NCI-H774 (cell line): ENCODE data around the gene SH3PXD2A.
"Not testable (repeated sequence)": the region's sequence is repeated elsewhere in the genome, so short reads cannot be mapped to it uniquely, and the experiment has no call there.

ENCODE experiments used
- DNase-seq: peaks from one replicate; lab custom pipeline; 2025; lab: John Stamatoyannopoulos, UW

SH3PXD2A gene

DNA sequence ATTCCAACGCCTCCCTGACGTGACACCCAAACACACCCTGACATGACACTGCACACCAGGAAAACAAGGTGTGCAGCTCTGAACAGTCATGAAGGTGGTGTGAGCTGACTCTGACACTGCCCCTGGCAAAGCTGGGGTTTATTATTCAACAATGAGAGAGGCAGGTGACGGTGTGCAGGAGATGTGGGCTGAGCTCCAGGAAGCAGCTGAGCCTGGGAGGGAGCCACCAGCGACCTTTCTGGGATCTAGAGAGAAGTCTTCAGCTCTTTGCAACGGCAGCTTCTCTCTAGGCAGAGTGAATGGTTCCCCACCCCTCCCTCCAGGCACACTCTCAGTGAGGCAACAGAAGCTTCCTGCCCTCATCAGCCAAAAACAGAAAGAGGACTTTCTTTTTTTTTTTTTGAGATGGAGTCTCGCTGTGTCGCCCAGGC lies 65.6 kb downstream of the SH3PXD2A start:
- DNase-seq, result no peak

DNA sequence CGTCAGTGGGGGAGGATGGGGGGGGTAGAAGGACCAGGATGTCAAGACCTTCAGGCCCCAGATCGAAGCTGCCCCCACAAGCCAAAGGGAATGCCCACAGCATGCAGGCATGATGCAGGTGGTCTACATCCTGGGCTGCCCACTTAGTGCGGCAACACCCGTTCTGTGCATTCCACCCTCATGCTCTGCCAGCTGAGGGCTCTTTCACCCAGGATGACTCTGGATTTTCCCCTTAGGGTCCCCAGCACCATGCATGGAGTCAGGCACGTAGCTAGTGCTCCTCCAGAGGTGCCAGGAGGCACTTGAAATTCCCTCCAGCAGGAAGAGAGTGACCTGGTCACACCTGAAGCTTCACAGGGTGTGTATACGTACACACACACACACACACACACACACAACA lies 66.2 kb downstream of the SH3PXD2A start:
- no peak for DNase-seq

DNA sequence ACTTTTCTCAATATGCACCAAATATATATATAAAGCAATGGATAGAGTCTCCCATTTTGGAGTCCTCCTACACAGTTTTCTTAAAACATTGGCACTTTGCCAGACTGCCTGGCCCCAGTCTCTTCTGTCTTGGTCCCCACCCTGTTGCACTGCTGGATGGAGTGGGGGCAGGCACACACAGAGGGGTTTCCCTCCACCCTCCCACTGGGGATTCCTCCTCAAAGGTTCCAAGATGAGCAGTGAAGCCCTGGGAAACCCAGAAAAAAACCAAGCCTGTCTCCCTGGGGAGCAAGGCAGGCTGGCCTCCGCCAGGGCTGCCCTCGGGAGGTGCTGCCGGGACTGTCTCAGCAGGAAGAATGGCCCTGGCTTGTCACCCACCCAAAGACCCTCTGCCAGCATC lies 68.0 kb downstream of the SH3PXD2A start:
- no peak for DNase-seq

DNA sequence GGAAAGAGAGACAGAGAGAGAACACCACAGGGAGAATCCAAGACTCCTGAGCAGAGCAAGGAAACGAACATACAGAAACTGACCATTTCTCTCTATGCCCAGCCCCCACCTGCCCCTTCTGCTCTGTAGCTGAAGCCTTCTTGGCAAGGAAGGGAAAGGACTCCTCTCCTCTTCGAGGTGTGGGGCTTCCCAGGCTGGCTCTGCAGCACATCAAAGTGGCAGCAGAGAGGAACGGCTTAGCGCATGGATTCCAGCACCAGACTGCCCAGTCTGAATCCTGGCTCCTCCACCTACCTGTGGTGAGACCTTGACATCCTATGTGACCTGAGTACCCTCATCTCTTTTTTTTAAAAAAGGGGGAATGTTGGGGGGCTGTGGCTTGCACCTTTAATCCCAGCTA lies 69.4 kb downstream of the SH3PXD2A start:
- no peak for DNase-seq

DNA sequence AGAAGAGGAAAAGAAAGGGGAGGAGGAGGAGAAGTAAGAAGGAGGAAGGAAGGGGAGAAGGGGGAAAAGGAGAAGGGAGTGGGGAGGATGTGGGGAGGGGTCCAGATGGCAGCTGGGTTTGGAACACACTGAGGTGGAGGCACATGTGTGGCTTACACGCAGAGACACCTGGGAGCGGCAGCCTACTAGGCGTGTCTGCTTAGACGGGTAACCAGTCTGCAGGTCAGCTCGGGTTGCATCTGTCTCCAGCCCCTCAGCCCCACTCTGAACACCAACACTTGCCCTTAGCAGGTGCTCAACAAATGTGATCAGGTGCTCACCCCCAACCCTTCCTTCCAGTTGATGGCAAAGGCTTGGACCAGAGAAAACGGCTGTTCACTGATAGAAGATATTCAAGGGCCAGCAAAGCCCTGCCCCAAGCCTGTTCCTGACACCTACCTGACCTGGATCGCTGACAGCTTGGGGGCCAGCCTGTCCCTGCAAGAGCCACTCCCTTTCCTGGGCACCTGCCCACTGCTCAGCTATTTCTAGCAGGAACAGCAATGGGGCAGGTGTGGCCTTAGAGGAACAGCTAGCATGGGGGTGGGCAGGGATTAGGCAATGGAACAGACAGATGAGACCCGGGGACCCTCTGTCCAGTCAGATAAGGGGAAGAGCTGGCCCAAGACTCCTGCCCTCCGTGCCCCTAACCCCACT lies 70.5 kb downstream of the SH3PXD2A start:
- no peak for DNase-seq

DNA sequence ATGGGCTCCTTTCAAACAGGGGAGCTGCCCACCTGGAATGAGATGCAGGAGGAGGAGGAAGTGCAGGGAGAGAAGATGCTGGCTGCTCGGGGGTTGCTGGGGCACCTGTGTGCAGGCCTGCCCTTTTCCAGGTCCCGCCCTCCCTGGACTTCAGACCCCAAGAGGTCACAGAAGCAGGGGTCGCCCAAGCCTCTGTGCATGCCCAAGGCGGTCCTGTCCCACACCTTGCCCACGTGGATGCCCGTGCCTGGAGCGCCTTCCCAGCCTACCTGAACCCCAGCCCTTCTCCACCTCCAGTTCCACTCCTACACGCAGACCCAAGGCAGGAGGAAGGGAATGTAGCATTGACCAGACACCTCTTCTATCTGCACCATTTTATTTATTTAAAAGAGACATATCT lies 71.3 kb downstream of the SH3PXD2A start:
- DNase-seq, result no peak

GRCh38 chr10:103783681-103784080 lies 71.7 kb downstream of the SH3PXD2A start:
- no peak for DNase-seq

DNA sequence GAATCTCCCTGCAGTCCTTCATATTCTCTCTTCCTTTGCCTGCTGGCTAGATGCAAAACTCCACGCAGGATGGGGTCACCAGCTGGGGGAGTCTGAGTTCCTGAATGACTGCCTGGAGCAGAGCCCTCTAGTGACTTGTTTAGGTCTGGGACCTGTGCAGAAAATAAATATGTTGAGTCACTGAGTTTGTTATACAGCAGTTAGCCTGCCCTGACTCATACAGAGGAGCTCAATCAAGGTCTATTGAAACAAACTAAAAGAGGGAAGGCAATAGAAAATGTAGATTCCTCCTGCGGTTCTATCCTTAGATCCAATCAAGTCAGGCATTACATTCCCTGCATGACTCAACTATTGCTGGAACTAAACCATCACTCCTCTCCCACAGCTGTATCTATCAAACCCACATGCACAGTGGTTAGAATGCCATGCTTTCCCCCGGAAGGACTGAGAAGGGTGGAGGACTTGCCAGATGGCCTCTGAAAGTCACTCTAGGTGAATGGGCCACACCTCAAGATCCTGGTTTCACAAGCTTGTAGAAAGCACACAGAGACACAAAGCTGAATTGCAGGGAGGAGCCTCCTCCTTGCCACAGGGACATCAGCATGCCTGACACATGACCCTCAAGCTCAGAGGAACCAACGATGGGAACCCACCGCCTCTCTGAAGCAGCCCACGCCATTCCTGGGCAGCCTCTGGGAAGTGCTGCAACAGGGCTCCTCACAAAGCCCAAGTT lies 73.9 kb downstream of the SH3PXD2A start:
- no peak for DNase-seq

DNA sequence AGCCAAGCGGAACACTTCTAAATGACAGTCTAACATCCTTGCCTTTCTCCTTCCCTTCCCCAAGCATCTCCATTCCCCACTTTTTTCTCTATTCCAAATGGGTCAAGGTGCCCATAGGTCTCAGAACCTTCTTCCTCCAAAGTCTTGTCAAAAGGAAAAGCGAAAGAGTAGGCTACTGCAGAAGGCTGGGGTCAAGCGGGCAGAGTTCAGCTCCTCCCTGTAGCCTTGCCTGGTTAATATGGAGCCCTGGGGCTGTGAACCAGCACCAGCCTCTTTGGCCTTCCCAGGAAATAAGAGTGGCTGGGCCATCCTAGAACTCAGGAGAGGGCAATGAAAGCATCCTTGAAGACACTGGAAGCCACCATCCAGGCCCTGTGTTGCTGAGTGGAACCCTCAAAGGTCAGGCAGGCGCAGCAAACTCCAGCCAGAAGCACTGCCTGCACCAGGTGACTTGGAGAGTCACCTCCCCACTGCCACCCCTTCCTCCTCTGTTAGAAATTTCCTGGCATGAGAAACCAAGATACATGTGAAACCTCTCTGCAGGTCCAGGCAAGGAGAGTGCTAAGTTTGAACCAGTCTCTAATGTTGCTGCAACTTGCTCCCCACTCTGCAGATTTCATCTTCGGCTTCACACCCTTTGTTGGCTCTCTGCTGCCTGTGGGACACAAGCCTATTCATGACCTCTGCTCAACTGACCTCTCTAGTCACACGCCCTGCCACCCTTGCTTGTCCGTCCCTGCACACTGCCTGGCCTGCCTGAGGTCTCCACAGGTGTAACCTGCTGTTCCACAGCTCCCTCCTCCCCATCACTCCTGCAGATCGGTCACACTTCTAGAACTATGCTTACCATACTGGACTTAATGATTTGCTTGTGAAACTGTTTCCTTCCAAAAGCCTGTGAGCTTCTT lies 74.9 kb downstream of the SH3PXD2A start:
- no peak for DNase-seq

DNA sequence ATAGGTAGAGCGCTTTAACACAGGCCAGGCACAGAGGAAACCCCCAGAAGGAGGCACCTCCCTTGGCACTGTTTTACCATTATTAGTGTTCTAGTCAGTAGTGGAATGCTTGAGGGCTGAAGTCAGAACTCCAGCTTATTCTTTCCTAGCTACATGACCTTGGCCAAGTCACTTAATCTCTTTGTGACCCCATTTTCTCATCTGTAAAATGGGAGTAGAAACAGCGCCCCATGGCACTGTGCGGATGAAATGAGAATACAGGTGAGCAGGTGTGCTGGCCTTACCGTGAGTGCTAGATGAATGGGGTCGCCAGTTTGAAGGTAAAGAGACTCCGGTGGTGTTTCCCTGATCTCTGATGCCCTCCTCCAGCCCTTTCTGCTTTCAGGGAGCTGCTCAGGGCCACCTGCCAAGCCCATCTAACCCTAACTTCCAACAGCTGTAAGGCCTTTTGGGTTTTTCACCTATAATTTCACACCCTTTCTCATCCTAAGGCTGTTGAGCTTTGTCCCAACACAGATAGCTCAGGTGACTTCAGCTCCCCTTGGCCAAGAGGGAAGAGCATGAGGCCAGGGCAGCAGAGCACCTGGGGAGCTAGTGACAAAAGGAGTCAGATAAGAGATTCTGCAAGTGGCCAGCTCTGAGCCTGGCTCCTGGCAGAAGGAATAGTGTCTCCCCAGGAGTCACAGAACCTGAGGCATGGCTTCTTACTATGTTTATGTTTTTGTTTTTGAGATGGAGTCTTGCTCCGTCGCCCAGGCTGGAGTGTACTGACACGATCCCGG lies 76.8 kb downstream of the SH3PXD2A start:
- DNase-seq, result no peak

- no peak for DNase-seq
Observed at GRCh38 chr10:103776878-103777591, 78.3 kb downstream of the SH3PXD2A start.

DNA sequence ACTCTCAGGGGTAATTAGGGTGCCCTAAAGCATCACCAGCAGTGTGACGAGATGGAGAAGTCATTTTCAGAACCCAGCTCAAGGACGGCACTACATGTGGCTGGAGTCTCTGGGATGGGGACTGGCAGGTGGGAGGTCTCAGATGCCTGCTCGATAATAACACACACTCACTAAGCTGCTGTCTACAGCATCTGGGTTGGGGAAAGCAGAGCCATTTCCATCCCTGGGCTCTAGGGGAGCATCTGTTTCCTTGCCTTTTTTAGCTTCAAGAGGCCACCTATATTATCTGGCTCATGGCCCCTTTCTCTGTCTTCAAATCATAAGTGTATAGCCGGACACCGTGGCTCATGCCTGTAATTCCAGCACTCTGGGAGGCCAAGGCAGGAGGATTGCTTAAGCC lies 79.6 kb downstream of the SH3PXD2A start:
- no peak for DNase-seq

GRCh38 chr10:103772846-103773245 lies 82.5 kb downstream of the SH3PXD2A start:
- DNase-seq, result not testable (repeated sequence)

GRCh38 chr10:103772096-103772845 lies 83.1 kb downstream of the SH3PXD2A start:
- no peak for DNase-seq

- DNase-seq, result no peak
Observed at GRCh38 chr10:103770139-103770538, 85.2 kb downstream of the SH3PXD2A start.

DNA sequence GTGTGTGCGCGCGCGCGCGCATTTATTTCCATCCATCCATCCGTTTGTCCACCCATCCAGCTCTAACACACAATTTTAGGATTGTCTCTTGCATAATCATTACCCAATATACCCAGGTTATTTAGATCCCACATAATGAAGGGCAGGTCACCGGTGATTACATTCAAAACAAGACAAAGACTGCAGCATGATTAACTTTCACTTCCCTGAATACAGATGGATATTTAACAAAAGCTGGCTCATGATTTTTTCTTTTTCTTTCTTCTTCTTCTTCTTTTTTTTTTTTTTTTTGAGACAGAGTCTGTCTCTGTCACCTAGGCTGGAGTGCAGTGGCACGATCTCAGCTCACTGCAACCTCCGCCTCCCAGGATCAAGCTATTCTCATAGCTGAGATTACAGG lies 86.2 kb downstream of the SH3PXD2A start:
- DNase-seq, result no peak

DNA sequence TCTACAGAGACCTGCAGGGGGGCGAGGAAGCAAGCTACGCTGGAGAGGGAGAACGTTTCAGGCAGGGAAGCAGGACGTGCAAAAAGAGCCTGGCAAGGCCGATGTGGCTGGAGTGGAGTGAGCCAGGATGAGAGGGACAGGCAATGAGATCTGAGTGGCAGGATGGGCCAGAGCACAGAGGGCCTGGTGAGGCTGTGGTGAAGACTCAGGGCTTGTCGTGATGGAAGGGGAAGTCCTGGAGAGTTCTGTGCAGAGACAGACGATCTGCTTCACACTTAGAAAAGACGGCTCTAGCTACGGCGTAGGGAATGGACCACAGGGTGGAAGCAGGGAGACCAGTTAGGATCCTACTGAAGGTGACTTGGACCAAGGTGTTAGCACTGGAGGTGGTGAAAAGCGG lies 87.0 kb downstream of the SH3PXD2A start:
- DNase-seq, result no peak

GRCh38 chr10:103767756-103768155 lies 87.6 kb downstream of the SH3PXD2A start:
- no peak for DNase-seq

GRCh38 chr10:103766751-103767505 lies 88.4 kb downstream of the SH3PXD2A start:
- no peak for DNase-seq

- DNase-seq, result no peak
Observed at GRCh38 chr10:103765981-103766380, 89.4 kb downstream of the SH3PXD2A start.
